Nephron (organoid): Measurements from ENCODE around the gene CNNM3.
"Not testable (repeated sequence)": the region's sequence is repeated elsewhere in the genome, so short reads cannot be mapped to it uniquely, and the experiment has no call there.

Experiments
- H3K27ac Mint-ChIP-seq, 3 experiments: 2 replicates each; pipeline ENCODE4 v1.8.0; 2020; ENCODE audit warnings: mixed read lengths in 3 of 3, mild to moderate bottlenecking in 2 of 3, moderate library complexity in 1 of 3
- H3K27me3 Mint-ChIP-seq: 2 replicates; pipeline ENCODE4 v1.8.0; 2021; ENCODE audit warnings: low read depth, mild to moderate bottlenecking, moderate library complexity, mixed read lengths
- H3K36me3 Mint-ChIP-seq: 2 replicates; pipeline ENCODE4 v1.8.0; 2020; ENCODE audit warnings: low read depth, mixed read lengths
- H3K4me1 Mint-ChIP-seq: 2 replicates; pipeline ENCODE4 v1.8.0; 2020; ENCODE audit warnings: mixed read lengths
- H3K4me3 Mint-ChIP-seq, 3 experiments: 2 replicates each; pipeline ENCODE4 v1.8.0; 2020; ENCODE audit warnings: mild to moderate bottlenecking in 3 of 3, mixed read lengths in 3 of 3, moderate library complexity in 2 of 3
- H3K9me3 Mint-ChIP-seq: 2 replicates; pipeline ENCODE4 v1.8.0; 2020; ENCODE audit warnings: mixed read lengths
- TF ChIP-seq, protein P1 (sequence below), 3 experiments: fragments of 200-600 bp; sonication (generic); IDR thresholded peaks; one replicate each; pipeline ENCODE4 v1.5.0; 2021; ENCODE audit warnings: antibody characterized with exemption in 3 of 3; ENCODE audit not compliant: unreplicated experiment in 3 of 3

Gene CNNM3

DNA sequence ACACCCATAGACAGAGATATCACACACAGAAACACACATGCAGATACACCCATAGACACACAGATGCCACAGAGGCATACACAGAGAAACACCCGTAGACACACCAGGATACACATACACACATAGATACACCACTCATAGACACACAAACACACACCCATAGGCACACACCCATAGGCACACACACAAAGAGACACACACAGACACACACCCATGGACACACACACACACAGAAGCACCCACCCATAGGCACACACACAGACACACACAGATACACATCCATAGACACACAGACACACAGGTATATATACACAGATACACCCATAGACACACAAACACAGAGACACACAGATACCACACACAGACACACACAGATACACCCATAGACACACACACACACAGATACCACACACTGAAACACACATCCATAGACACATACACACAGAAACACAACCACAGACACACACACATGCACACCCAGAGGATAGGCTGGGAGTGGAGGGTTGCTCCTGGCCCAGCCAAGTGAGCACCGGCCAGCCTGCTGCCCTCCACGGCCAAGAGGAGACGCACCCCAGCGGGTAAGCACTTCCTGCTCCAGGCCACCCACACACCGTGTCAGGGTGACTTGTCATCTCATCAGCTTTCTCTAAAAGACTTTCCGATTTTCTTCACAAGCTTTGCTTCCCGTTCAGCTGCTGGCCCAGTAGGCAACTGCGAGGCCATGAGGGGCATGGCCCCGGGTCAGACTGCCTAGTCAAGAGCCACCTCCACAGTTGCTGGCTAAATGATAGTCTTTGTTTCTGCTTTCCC lies 14.1 kb upstream of the CNNM3 start:
- peaks cover 15% of the 10 kb centered on the region for H3K36me3 Mint-ChIP-seq
- TF ChIP-seq, protein P1, sequence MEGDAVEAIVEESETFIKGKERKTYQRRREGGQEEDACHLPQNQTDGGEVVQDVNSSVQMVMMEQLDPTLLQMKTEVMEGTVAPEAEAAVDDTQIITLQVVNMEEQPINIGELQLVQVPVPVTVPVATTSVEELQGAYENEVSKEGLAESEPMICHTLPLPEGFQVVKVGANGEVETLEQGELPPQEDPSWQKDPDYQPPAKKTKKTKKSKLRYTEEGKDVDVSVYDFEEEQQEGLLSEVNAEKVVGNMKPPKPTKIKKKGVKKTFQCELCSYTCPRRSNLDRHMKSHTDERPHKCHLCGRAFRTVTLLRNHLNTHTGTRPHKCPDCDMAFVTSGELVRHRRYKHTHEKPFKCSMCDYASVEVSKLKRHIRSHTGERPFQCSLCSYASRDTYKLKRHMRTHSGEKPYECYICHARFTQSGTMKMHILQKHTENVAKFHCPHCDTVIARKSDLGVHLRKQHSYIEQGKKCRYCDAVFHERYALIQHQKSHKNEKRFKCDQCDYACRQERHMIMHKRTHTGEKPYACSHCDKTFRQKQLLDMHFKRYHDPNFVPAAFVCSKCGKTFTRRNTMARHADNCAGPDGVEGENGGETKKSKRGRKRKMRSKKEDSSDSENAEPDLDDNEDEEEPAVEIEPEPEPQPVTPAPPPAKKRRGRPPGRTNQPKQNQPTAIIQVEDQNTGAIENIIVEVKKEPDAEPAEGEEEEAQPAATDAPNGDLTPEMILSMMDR (IDR thresholded peaks at IDR 0.05; ENCODE audit: unreplicated experiment in 3 of 3): no peak
- H3K27ac Mint-ChIP-seq: peak overlapping the region in 1 of 3 experiments; percentile 0
- no peaks in the 10 kb centered on the region for H3K27me3 Mint-ChIP-seq
- no peaks in the 10 kb centered on the region for H3K9me3 Mint-ChIP-seq
- no peak overlapping the region for H3K4me3 Mint-ChIP-seq
- peaks cover 5% of the 10 kb centered on the region for H3K4me1 Mint-ChIP-seq

DNA sequence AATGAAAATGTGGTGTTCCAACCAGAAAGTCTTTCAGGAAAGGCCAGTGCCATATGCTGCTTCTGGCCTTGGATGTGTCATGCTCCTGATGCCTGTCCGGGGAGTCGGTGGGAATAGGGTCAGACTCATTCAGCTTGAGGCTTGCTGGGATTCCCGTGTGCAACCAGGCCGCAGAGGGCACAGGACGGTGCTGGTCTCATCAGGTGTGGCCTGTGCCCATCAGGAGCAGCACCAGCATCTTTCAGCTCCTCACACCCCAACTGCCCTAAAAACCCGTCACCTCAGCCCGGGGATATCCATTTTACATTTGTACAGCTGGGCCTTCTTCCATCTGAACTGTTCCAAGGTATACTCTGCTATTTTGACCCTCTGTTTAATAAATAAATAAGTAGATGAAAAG lies 13.3 kb upstream of the CNNM3 start:
- Mint-ChIP-seq H3K27ac (peak overlapping the region in 1 of 3 experiments; percentile 0), H3K4me3 (no peak overlapping the region), H3K27me3 (no peaks in the 10 kb centered on the region), H3K36me3 (peaks cover 15% of the 10 kb centered on the region), H3K9me3 (no peaks in the 10 kb centered on the region), H3K4me1 (peaks cover 5% of the 10 kb centered on the region)
- TF ChIP-seq, protein P1 (IDR thresholded peaks at IDR 0.05; ENCODE audit: unreplicated experiment in 3 of 3): no peak

DNA sequence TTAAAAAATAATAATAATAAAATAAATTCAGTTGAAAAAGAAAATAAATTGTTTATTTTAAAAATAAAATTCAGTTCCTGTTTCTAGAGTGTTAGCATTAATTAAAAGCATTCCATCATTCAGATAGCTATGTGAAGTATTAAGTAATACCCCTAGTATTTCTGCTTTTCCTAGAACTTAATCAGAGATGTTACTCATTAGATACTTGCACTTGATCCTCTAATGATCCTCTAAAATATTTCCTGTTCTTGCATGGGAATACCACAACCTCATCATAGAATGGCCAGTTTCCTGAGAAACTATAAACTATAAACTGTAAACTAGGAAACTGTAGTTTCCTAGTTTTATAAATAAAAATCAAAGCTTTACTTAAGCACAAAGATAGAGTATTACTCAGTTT lies 11.1 kb upstream of the CNNM3 start:
- Mint-ChIP-seq H3K27me3 (no peaks in the 10 kb centered on the region), H3K4me3 (no peak overlapping the region), H3K36me3 (peaks cover 22% of the 10 kb centered on the region), H3K27ac (no peak overlapping the region), H3K4me1 (peaks cover 5% of the 10 kb centered on the region), H3K9me3 (no peaks in the 10 kb centered on the region)
- TF ChIP-seq, protein P1 (IDR thresholded peaks at IDR 0.05; ENCODE audit: unreplicated experiment in 3 of 3): no peak

DNA sequence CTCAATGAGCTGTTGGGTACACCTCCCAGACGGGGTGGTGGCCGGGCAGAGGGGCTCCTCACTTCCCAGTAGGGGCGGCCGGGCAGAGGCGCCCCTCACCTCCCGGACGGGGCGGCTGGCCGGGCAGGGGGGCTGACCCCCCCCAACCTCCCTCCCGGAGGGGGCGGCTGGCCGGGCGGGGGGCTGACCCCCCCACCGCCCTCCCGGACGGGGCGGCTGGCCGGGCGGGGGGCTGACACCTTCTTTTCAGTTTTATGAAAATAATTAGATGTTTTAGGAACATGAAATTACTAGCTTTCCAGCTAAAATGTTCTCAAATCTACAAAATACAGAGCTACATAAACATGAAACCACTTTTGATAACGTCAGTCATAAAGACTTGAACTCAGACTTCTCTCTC lies 10.1 kb upstream of the CNNM3 start:
- not testable (repeated sequence) for H3K27me3 Mint-ChIP-seq, H3K4me1 Mint-ChIP-seq

DNA sequence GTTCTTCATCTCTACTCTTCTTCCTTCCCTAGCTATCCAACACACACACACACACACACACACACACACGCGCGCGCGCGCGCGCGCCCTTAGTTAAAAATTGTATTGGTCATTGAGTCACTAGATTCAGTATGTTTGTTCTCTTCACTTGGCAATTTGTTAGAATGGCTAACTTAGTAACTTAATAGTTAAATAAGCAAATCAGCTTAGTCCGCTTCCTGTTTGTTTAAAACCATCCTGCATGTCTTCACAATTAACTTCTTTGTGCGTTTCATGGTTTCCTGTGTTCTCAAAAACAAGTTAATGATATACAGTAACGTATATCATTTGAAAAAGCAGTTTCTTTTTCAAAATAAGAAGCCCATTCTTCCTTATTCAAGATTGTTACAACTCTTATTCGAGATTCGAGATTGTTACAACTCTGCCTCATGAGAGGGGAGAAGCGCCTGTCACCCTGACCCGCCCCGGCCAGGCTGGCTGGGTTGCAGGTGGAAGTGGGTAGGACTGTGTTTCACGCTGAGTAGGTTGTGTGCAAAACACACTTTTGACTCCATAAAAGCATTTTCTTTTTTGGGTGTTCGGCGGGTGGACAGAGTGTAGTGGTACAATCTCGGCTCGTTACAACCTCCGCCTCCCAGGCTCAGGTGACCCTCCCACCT lies 9.5 kb upstream of the CNNM3 start:
- Mint-ChIP-seq H3K36me3 (peaks cover 22% of the 10 kb centered on the region), H3K4me3 (no peak overlapping the region), H3K27me3 (no peaks in the 10 kb centered on the region), H3K9me3 (no peaks in the 10 kb centered on the region), H3K27ac (peak overlapping the region; percentile 55 to 80 (median 58)), H3K4me1 (peaks cover 11% of the 10 kb centered on the region)
- TF ChIP-seq, protein P1 (IDR thresholded peaks at IDR 0.05; ENCODE audit: unreplicated experiment in 3 of 3): no peak

More for the DNA sequence above, 10.1 kb upstream of the CNNM3 start:
- Mint-ChIP-seq H3K36me3 (peaks cover 22% of the 10 kb centered on the region), H3K27ac (peak overlapping the region in 2 of 3 experiments; percentile 55 to 80)
- H3K4me3 Mint-ChIP-seq, H3K9me3 Mint-ChIP-seq: not testable (repeated sequence)

DNA sequence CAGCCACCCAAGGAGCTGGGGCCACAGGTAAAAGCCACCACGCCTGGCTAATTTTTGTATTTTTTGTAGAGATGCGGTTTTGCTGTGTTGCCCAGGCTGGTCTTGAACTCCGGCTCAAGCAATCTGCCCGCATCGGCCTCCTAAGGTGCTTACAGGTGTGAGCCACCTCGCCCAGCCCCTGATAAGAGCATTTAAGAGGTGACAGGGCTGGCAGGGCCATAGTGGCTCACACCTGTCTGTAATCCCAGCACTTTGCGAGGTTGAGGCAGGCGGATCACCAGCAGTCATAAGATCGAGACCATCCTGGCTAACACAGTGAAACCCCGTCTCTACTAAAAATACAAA lies 9.0 kb upstream of the CNNM3 start:
- H3K9me3 Mint-ChIP-seq: no peaks in the 10 kb centered on the region
- no peaks in the 10 kb centered on the region for H3K27me3 Mint-ChIP-seq
- peaks cover 16% of the 10 kb centered on the region for H3K4me1 Mint-ChIP-seq
- H3K4me3 Mint-ChIP-seq: no peak overlapping the region
- peaks cover 22% of the 10 kb centered on the region for H3K36me3 Mint-ChIP-seq
- TF ChIP-seq, protein P1 (IDR thresholded peaks at IDR 0.05; ENCODE audit: unreplicated experiment in 3 of 3): no peak
- no peak overlapping the region for H3K27ac Mint-ChIP-seq
